ENCODE results near the gene ANKRD11.

The ANKRD11 gene

GRCh38 chr16:89490439-89491237 lies at the start of gene ANKRD11:
Gene ANKRD11, minus strand, starts transcription at chr16:89490561. Its CDS starts 173,542 bp downstream, at chr16:89317019.
- peak; percentile 96 for DNase-seq

- DNase-seq, result no peak
Observed at GRCh38 chr16:89538286-89538685, 47.9 kb upstream of the ANKRD11 start.

- DNase-seq, result no peak
Observed at GRCh38 chr16:89537549-89537925, 47.2 kb upstream of the ANKRD11 start.

GRCh38 chr16:89536886-89537548 lies 46.7 kb upstream of the ANKRD11 start:
- DNase-seq, result no peak

GRCh38 chr16:89536371-89536770 lies 46.0 kb upstream of the ANKRD11 start:
- no peak for DNase-seq

GRCh38 chr16:89534252-89534756 lies 43.9 kb upstream of the ANKRD11 start:
- DNase-seq, result no peak

GRCh38 chr16:89531821-89532526 lies 41.6 kb upstream of the ANKRD11 start:
- DNase-seq, result no peak

GRCh38 chr16:89530401-89531381 lies 40.3 kb upstream of the ANKRD11 start:
- DNase-seq, result no peak

- no peak for DNase-seq
Observed at GRCh38 chr16:89529097-89529496, 38.7 kb upstream of the ANKRD11 start.

- no peak for DNase-seq
Observed at GRCh38 chr16:89525146-89525913, 35.0 kb upstream of the ANKRD11 start.

- no peak for DNase-seq
Observed at GRCh38 chr16:89523680-89524344, 33.5 kb upstream of the ANKRD11 start.

- DNase-seq, result no peak
Observed at GRCh38 chr16:89522287-89522686, 31.9 kb upstream of the ANKRD11 start.

GRCh38 chr16:89519881-89520280 lies 29.5 kb upstream of the ANKRD11 start:
- DNase-seq, result no peak

- DNase-seq, result no peak
Observed at GRCh38 chr16:89517128-89517527, 26.8 kb upstream of the ANKRD11 start.

GRCh38 chr16:89512453-89512852 lies 22.1 kb upstream of the ANKRD11 start:
- DNase-seq, result no peak

GRCh38 chr16:89511374-89511773 lies 21.0 kb upstream of the ANKRD11 start:
- no peak for DNase-seq

GRCh38 chr16:89510526-89510925 lies 20.2 kb upstream of the ANKRD11 start:
- DNase-seq, result no peak

- DNase-seq, result peak; percentile 89
Observed at GRCh38 chr16:89507834-89508590, 17.7 kb upstream of the ANKRD11 start, which contains the start of gene SPG7. Gene SPG7, plus strand, starts transcription at chr16:89508403. Its CDS starts 15 bp downstream, at chr16:89508418.

GRCh38 chr16:89507214-89507833 lies 17.0 kb upstream of the ANKRD11 start:
- DNase-seq, result no peak

GRCh38 chr16:89506791-89507191 lies 16.4 kb upstream of the ANKRD11 start:
- DNase-seq, result no peak
